Fibroblast of lung (primary cell): ENCODE results near the gene CDH4.

Experiments used
- CTCF ChIP-seq, 2 donors: IDR thresholded peaks in 1 of 2; conservative IDR thresholded peaks in 1 of 2; 1 replicate in 1 of 2; 2 replicates in 1 of 2; pipeline ENCODE4 v1.5.1; 2011 to 2012; ENCODE audit warnings: low read length in 2 of 2, control low read depth in 1 of 2, inconsistent platforms in 1 of 2, low read depth in 1 of 2, mild to moderate bottlenecking in 1 of 2
- EZH2 ChIP-seq: IDR thresholded peaks from 2 replicates; pipeline ENCODE4 v1.5.1; 2012; ENCODE audit warnings: low read length, control low read depth, mild to moderate bottlenecking; ENCODE audit errors: missing control alignments

- TF ChIP-seq CTCF (conservative IDR thresholded peaks at IDR 0.05 in 1 of 2, IDR thresholded peaks at IDR 0.05 in 1 of 2; ENCODE audit: low read depth in 1 of 2, low read length in 2 of 2) (no peak), EZH2 (no peak)
Measured at GRCh38 chr20:61253640-61254511, 1.8 kb downstream of the CDH4 start.
